Choroid plexus epithelial cell (primary cell): ENCODE measurements around the gene MAPK4.

ENCODE experiments used
- DNase-seq: peaks from one replicate; pipeline ENCODE4 v3.0.0-alpha.2; 2010; ENCODE audit warnings: low read depth
- H3K4me3 ChIP-seq: 2 replicates; pipeline ENCODE4 v1.5.1; 2011; ENCODE audit warnings: low read depth, mild to moderate bottlenecking, control low read depth, low read length, moderate library complexity
- TF ChIP-seq, protein P1 (sequence below): conservative IDR thresholded peaks from 2 replicates; pipeline ENCODE4 v1.5.1; 2011; ENCODE audit warnings: low read depth, mild to moderate bottlenecking, control low read depth, inconsistent platforms, low read length, moderate library complexity

The MAPK4 gene

GRCh38 chr18:50679656-50680055 lies 119.8 kb downstream of the MAPK4 start:
- no peak overlapping the region for H3K4me3 ChIP-seq
- no peak for DNase-seq
- TF ChIP-seq, protein P1, sequence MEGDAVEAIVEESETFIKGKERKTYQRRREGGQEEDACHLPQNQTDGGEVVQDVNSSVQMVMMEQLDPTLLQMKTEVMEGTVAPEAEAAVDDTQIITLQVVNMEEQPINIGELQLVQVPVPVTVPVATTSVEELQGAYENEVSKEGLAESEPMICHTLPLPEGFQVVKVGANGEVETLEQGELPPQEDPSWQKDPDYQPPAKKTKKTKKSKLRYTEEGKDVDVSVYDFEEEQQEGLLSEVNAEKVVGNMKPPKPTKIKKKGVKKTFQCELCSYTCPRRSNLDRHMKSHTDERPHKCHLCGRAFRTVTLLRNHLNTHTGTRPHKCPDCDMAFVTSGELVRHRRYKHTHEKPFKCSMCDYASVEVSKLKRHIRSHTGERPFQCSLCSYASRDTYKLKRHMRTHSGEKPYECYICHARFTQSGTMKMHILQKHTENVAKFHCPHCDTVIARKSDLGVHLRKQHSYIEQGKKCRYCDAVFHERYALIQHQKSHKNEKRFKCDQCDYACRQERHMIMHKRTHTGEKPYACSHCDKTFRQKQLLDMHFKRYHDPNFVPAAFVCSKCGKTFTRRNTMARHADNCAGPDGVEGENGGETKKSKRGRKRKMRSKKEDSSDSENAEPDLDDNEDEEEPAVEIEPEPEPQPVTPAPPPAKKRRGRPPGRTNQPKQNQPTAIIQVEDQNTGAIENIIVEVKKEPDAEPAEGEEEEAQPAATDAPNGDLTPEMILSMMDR: no peak

DNA sequence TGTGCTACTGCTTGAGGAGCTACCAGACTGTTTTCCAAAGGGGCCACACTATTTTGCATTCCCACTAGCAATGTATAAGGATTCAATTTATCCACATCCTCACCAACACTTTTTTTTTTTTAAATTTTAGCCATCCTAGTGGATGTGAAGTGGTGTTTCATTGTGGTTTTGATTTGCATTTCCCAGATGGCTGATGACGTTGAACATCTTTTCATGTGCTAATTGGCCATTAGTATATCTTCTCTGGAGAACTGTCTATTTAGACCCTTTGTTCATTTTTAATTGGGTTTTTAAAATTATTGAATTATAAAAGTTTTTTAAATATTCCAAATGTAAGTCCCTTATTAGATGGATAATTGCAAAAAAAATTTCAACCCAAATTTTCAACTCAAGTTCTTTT lies 121.1 kb downstream of the MAPK4 start:
- TF ChIP-seq, protein P1: no peak
- no peak overlapping the region for H3K4me3 ChIP-seq
- no peak for DNase-seq

DNA sequence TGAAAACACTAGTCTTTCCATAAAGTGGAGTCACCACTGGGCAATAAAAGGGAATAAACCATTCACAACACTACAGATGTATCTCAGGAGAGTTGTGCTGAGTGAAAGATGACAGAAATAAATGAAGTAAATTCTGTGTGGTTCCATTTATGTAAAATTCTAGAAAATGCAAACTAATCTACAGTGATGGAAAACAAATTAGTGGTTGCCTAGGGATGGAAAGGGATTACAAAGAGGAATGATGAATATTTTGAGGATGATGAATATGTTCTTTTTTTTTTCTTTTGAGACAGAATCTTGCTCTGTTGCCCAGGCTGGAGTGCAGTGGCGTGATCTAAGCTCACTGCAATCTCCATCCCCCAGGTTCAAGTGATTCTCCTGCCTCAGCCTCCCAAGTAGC lies 123.0 kb downstream of the MAPK4 start:
- TF ChIP-seq, protein P1: no peak
- no peak for DNase-seq

DNA sequence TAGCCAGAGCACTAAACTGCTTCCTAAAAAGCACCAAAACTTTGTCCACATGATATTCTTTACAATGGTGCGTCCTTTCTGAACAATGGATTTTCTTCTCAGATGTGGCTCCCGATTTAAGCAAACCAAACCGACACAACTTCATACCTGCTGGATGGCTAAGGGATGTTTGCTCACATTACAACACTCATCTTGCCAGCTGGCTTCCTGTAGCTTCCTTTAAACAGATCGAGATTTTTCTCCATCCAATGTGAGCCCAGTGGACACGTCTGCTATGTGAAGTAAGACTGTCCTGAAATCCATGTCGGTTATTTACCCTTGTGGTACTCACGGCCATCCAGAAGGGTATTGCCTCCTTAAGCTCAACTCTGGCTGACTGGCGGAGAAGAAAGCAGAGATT lies 126.5 kb downstream of the MAPK4 start:
- no peak overlapping the region for H3K4me3 ChIP-seq
- TF ChIP-seq, protein P1: no peak
- DNase-seq: no peak

More for the DNA sequence above, 123.0 kb downstream of the MAPK4 start:
- H3K4me3 ChIP-seq: no peak overlapping the region

- no peak overlapping the region for H3K4me3 ChIP-seq
- TF ChIP-seq, protein P1: no peak
- no peak for DNase-seq
These were observed 127.6 kb downstream of the MAPK4 start for GRCh38 chr18:50687491-50687890.

DNA sequence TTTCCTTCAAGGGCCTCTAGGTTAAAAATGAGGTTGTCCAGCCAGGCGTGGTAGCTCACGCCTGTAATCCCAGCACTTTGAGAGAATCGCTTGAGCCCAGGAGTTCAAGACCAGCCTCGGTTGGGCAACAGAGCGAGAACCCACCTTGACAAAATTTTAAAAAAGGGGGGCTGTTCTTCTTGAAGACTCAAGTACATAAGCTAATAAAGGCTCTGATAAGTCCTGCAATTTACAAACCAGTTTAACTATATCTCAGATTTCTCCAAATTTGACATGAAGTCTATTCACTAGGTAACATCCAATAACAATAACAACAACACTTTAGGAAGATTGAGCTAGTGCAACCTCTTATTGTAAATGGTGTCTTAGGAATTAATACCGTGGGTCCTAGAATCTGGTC lies 129.7 kb downstream of the MAPK4 start:
- no peak for DNase-seq
- no peak overlapping the region for H3K4me3 ChIP-seq
- TF ChIP-seq, protein P1: no peak

DNA sequence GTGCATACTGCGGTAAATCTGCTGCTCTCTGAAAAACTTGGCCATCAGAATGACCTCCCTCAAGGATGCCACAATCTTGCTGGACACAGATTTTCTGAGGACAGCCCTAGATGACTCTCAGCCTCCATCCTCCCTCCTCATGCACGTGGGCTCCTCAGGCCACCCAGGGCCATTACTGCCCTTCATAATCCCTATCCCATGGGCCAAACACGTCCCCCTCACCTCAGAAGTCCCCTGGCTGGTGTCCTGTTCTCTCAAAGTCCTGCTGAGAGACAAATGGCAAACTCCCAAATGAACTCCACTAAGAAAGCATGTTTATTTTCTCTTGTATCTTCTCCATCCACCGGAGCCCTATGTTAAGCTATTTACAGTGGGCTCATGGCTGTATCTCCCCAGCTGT lies 134.3 kb downstream of the MAPK4 start:
- no peak for DNase-seq
- TF ChIP-seq, protein P1: no peak

More for the DNA sequence above, 134.3 kb downstream of the MAPK4 start:
- H3K4me3 ChIP-seq: no peak overlapping the region
